ENCODE results near the gene C1QTNF4.

DNA sequence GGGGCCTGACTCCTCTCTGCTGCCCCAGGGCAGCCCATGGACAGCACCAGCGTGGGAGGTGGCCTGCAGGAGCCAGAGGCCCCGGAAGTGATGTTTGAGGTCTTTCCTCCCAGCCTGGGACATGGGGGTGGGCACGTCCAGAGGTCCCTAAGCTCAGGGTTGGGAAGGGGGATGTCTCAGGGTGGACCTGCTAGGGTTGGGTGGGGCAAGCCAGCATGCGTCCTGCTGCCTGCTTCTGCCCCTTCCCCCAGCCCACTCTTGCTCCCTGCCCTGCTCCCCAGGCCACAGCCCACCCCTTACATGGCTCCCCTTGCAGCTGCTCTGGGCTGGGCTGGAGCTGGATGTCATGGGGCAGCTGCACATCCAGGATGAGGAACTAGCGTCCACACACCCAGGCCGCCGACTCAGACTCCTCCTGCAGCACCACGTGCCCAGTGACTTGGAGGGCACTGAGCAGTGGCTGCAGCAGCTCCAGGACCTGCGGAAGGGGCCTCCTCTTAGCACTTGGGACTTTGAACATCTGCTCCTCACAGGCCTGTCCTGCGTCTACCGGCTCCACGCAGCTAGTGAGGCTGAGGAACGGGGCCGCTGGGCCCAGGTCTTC lies 6.4 kb downstream of the C1QTNF4 start:
- TF ChIP-seq, protein P1, sequence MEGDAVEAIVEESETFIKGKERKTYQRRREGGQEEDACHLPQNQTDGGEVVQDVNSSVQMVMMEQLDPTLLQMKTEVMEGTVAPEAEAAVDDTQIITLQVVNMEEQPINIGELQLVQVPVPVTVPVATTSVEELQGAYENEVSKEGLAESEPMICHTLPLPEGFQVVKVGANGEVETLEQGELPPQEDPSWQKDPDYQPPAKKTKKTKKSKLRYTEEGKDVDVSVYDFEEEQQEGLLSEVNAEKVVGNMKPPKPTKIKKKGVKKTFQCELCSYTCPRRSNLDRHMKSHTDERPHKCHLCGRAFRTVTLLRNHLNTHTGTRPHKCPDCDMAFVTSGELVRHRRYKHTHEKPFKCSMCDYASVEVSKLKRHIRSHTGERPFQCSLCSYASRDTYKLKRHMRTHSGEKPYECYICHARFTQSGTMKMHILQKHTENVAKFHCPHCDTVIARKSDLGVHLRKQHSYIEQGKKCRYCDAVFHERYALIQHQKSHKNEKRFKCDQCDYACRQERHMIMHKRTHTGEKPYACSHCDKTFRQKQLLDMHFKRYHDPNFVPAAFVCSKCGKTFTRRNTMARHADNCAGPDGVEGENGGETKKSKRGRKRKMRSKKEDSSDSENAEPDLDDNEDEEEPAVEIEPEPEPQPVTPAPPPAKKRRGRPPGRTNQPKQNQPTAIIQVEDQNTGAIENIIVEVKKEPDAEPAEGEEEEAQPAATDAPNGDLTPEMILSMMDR (IDR thresholded peaks at IDR 0.05; ENCODE audit: insufficient read depth, low read length, poor library complexity, severe bottlenecking): no peak
- no peak for TF ChIP-seq EZH2phosphoT487 (conservative IDR thresholded peaks at IDR 0.05; ENCODE audit: low read length)

All from SU-DHL-6 (cell line).